HepG2 (cell line): ENCODE results near the gene NDUFB10. TPM values are rescaled to one million over a fixed set of nuclear protein-coding genes. Genes with fewer than 3 reads are reported as not detected.

ENCODE experiments used
- DNMT3B ChIP-seq: conservative IDR thresholded peaks from 2 replicates; pipeline ENCODE4 v1.6.1; 2016; ENCODE audit warnings: missing biosample characterization, control low read depth
- ETS1 ChIP-seq: sonication (generic); formaldehyde crosslinking; IDR thresholded peaks from 2 replicates; pipeline ENCODE4 v1.4.0; 2020; ENCODE audit warnings: missing genetic modification reagents
- LCORL ChIP-seq, 2 experiments: fragments of 450-650 bp in 1 of 2; sonication (generic) in 1 of 2; formaldehyde crosslinking in 1 of 2; IDR thresholded peaks; 2 replicates each; pipeline versions ENCODE4 v1.5.0 to v1.6.1; 2017 to 2020; ENCODE audit warnings: antibody characterized with exemption in 1 of 2, missing genetic modification reagents in 1 of 2
- MLX ChIP-seq: IDR thresholded peaks from 2 replicates; pipeline ENCODE4 v1.6.1; 2016
- NCOA5 ChIP-seq: sonication (generic); formaldehyde crosslinking; IDR thresholded peaks from 2 replicates; pipeline ENCODE4 v1.4.0; 2020; ENCODE audit warnings: missing genetic modification reagents
- NR2F2 ChIP-seq: IDR thresholded peaks from 2 replicates; pipeline ENCODE4 v1.6.1; 2012; ENCODE audit warnings: low read depth, inconsistent platforms, borderline replicate concordance
- RAD21 ChIP-seq: fragments of 450-650 bp; formaldehyde crosslinking; IDR thresholded peaks from 2 replicates; pipeline ENCODE4 v1.5.0; 2020; ENCODE audit warnings: mild to moderate bottlenecking
- RFX1 ChIP-seq: fragments of 450-650 bp; IDR thresholded peaks from 2 replicates; pipeline ENCODE4 v1.6.1; 2017
- SALL1 ChIP-seq: sonication (generic); formaldehyde crosslinking; IDR thresholded peaks from 2 replicates; pipeline ENCODE4 v1.8.0; 2022; ENCODE audit warnings: mild to moderate bottlenecking, missing genetic modification reagents
- ZBTB33 ChIP-seq: sonication (generic); formaldehyde crosslinking; IDR thresholded peaks from 2 replicates; pipeline ENCODE4 v1.4.0; 2020; ENCODE audit warnings: missing genetic modification reagents
- ZGPAT ChIP-seq: IDR thresholded peaks from 2 replicates; pipeline ENCODE4 v1.6.1; 2016; ENCODE audit warnings: mild to moderate bottlenecking
- ZKSCAN5 ChIP-seq: sonication (generic); formaldehyde crosslinking; IDR thresholded peaks from 2 replicates; pipeline ENCODE4 v1.5.1; 2020; ENCODE audit warnings: mild to moderate bottlenecking, missing genetic modification reagents
- ZNF550 ChIP-seq: sonication (generic); formaldehyde crosslinking; IDR thresholded peaks from 2 replicates; pipeline ENCODE4 v1.4.0; 2020; ENCODE audit warnings: mild to moderate bottlenecking, missing genetic modification reagents, borderline replicate concordance
- ZNF747 ChIP-seq: sonication (generic); formaldehyde crosslinking; IDR thresholded peaks from 2 replicates; pipeline ENCODE4 v1.8.1; 2023; ENCODE audit warnings: missing genetic modification reagents, mild to moderate bottlenecking, borderline replicate concordance
- ZNF788 ChIP-seq: sonication (generic); formaldehyde crosslinking; IDR thresholded peaks from 2 replicates; pipeline ENCODE4 v1.5.0; 2020; ENCODE audit warnings: mild to moderate bottlenecking, missing genetic modification reagents, borderline replicate concordance
- polyA plus RNA-seq, 8 experiments: library from polyadenylated mRNA; depleted of rRNA in 3 of 8; stranded (reverse) in 7 of 8; unstranded in 1 of 8; fragments of >200 nt; fragmentation: Illumina TruSeq in 4 of 8; extraction: Trizol in 4 of 8; gene quantifications; 2 replicates each; pipeline versions ENCODE4 v1.2.1 to v1.2.3, GENCODE V29; 2011 to 2016; ENCODE audit warnings: low read depth in 4 of 8, missing spikeins in 1 of 8, mixed read lengths in 1 of 8; ENCODE audit not compliant: insufficient read depth in 1 of 8
- total RNA-seq, 5 experiments: library from RNA; depleted of rRNA; stranded (reverse); fragments of >200 nt; fragmentation: Illumina TruSeq; extraction: Trizol; gene quantifications; 2 replicates each; pipeline ENCODE4 v1.2.3, GENCODE V29; 2016; ENCODE audit warnings: low read depth in 1 of 5
- TF ChIP-seq, protein P1 (sequence below): sonication (generic); formaldehyde crosslinking; IDR thresholded peaks from 2 replicates; pipeline ENCODE4 v1.8.0; 2022; ENCODE audit warnings: low read depth, missing genetic modification reagents
- TF ChIP-seq, protein P2 (sequence below): sonication (generic); formaldehyde crosslinking; IDR thresholded peaks from 2 replicates; pipeline ENCODE4 v1.5.0; 2020; ENCODE audit warnings: mild to moderate bottlenecking, missing genetic modification reagents, borderline replicate concordance
- TF ChIP-seq, protein P3 (sequence below): IDR thresholded peaks from 2 replicates; pipeline ENCODE4 v1.6.1; 2016; ENCODE audit warnings: missing biosample characterization, missing genetic modification reagents, low read depth

Gene NDUFB10
- total and polyA plus RNA-seq, 2 of the 13 experiments (the other 11 are each of a cell fraction or from before 2014, with no cell fraction given), result 68.6 to 157 TPM

- TF ChIP-seq ZGPAT (CRISPR knock-in tag) (peak; percentile 64), NR2F2 (no peak), LCORL (IDR thresholded peaks at IDR 0.05) (no peak), LCORL (CRISPR knock-in tag; IDR thresholded peaks at IDR 0.05) (no peak), DNMT3B (no peak), ZKSCAN5 (CRISPR knock-in tag) (no peak), ZNF747 (CRISPR knock-in tag) (peak; percentile 75; the same call in 1 of the 2 replicates), NCOA5 (no peak), ETS1 (0 out of 2 replicates have a peak, but pooled peaks have one; percentile 60), RAD21 (CRISPR knock-in tag) (peak; percentile 99), SALL1 (peak; percentile 86), ZBTB33 (CRISPR knock-in tag) (peak; percentile 75), ZNF550 (CRISPR knock-in tag) (peak; percentile 34; the same call in 1 of the 2 replicates), ZNF788 (CRISPR knock-in tag) (peak; percentile 57), RFX1 (no peak), MLX (no peak)
- TF ChIP-seq, protein P1, sequence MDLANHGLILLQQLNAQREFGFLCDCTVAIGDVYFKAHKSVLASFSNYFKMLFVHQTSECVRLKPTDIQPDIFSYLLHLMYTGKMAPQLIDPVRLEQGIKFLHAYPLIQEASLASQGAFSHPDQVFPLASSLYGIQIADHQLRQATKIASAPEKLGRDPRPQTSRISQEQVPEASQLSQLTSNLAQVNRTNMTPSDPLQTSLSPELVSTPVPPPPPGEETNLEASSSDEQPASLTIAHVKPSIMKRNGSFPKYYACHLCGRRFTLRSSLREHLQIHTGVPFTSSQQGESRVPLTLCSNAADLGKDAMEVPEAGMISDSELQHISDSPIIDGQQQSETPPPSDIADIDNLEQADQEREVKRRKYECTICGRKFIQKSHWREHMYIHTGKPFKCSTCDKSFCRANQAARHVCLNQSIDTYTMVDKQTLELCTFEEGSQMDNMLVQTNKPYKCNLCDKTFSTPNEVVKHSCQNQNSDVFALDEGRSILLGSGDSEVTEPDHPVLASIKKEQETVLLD, result peak; percentile 76; the same call in 1 of the 2 replicates
- TF ChIP-seq, protein P2, sequence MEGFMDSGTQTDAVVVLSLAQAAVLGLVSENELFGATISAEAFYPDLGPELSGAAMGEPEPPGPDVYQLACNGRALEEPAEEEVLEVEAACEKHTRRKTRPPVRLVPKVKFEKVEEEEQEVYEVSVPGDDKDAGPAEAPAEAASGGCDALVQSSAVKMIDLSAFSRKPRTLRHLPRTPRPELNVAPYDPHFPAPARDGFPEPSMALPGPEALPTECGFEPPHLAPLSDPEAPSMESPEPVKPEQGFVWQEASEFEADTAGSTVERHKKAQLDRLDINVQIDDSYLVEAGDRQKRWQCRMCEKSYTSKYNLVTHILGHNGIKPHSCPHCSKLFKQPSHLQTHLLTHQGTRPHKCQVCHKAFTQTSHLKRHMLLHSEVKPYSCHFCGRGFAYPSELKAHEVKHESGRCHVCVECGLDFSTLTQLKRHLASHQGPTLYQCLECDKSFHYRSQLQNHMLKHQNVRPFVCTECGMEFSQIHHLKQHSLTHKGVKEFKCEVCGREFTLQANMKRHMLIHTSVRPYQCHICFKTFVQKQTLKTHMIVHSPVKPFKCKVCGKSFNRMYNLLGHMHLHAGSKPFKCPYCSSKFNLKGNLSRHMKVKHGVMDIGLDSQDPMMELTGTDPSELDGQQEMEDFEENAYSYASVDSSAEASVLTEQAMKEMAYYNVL, result no peak
- TF ChIP-seq, protein P3, sequence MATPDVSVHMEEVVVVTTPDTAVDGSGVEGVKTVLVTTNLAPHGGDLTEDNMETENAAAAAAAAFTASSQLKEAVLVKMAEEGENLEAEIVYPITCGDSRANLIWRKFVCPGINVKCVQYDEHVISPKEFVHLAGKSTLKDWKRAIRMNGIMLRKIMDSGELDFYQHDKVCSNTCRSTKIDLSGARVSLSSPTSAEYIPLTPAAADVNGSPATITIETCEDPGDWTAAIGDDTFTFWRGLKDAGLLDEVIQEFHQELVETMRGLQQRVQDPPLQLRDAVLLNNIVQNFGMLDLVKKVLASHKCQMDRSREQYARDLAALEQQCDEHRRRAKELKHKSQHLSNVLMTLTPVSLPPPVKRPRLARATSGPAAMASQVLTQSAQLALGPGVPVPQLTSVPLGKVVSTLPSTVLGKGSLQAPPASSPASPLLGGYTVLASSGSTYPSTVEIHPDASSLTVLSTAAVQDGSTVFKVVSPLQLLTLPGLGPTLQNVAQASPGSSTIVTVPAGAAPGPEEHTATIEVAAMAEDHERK (CRISPR knock-in tag), result no peak
Observed at GRCh38 chr16:1929578-1930337, 29.6 kb upstream of the NDUFB10 start (continued).
